OCI-LY3 (cell line): ENCODE measurements around the gene ABO.
"Not testable (repeated sequence)": the region's sequence is repeated elsewhere in the genome, so short reads cannot be mapped to it uniquely, and the experiment has no call there.

Experiments
- H2AFZ ChIP-seq: fragments of 200-600, 300-600 bp; shearing (Covaris generic); 2 replicates; pipeline ENCODE4 v1.6.0; 2014; ENCODE audit warnings: antibody characterized with exemption, low read depth, low read length
- H3K27ac ChIP-seq: fragments of 200-600, 300-600 bp; sonication (generic); 2 replicates; pipeline ENCODE4 v1.5.1; 2014; ENCODE audit warnings: mild to moderate bottlenecking, low read length, moderate library complexity, mixed read lengths
- H3K27me3 ChIP-seq: fragments of 200-600, 300-600 bp; sonication (generic); 2 replicates; pipeline ENCODE4 v1.6.1; 2014; ENCODE audit warnings: low read depth, low read length, mixed read lengths
- H3K36me3 ChIP-seq: fragments of 200-600, 300-600 bp; sonication (generic); replicated peaks from 2 replicates; pipeline ENCODE3; 2014; ENCODE audit warnings: low read depth, low read length, mixed read lengths
- H3K4me1 ChIP-seq: fragments of 300-600, 200-600 bp; sonication (generic); 2 replicates; pipeline ENCODE4 v1.6.1; 2014; ENCODE audit warnings: low read length, mixed read lengths
- H3K4me2 ChIP-seq: fragments of 200-600, 300-600 bp; sonication (generic); 2 replicates; pipeline ENCODE4 v1.6.1; 2014; ENCODE audit warnings: low read length, mixed read lengths
- H3K4me3 ChIP-seq: fragments of 300-600, 200-600 bp; sonication (generic); 2 replicates; pipeline ENCODE4 v1.5.1; 2014; ENCODE audit warnings: antibody characterized with exemption, mild to moderate bottlenecking, low read length, moderate library complexity
- H3K79me2 ChIP-seq: fragments of 300-600, 200-600 bp; shearing (Covaris generic); 2 replicates; pipeline ENCODE4 v1.6.1; 2014; ENCODE audit warnings: mild to moderate bottlenecking, low read length, mixed read lengths
- H3K9ac ChIP-seq: fragments of 300-600, 200-600 bp; shearing (Covaris generic); 2 replicates; pipeline ENCODE4 v1.6.0; 2014; ENCODE audit warnings: mild to moderate bottlenecking, low read length, moderate library complexity
- H3K9me3 ChIP-seq: fragments of 200-600, 300-600 bp; shearing (Covaris generic); 2 replicates; pipeline ENCODE4 v1.6.1; 2014; ENCODE audit warnings: low read length, mixed read lengths; ENCODE audit not compliant: insufficient read depth
- H4K20me1 ChIP-seq: fragments of 200-600, 300-600 bp; sonication (generic); 2 replicates; pipeline ENCODE4 v1.6.1; 2016; ENCODE audit warnings: low read length, mixed read lengths; ENCODE audit not compliant: insufficient read depth
- EZH2phosphoT487 ChIP-seq: fragments of 200-600 bp; shearing (Covaris generic); IDR thresholded peaks from 2 replicates; pipeline ENCODE4 v1.6.1; 2018; ENCODE audit warnings: antibody characterized with exemption, mixed run types, low read depth
- TF ChIP-seq, protein P1 (sequence below): fragments of 200-600, 300-600 bp; sonication (generic); IDR thresholded peaks from 2 replicates; pipeline ENCODE4 v1.5.1; 2014; ENCODE audit warnings: antibody characterized with exemption, low read length, low read depth

The ABO gene

DNA sequence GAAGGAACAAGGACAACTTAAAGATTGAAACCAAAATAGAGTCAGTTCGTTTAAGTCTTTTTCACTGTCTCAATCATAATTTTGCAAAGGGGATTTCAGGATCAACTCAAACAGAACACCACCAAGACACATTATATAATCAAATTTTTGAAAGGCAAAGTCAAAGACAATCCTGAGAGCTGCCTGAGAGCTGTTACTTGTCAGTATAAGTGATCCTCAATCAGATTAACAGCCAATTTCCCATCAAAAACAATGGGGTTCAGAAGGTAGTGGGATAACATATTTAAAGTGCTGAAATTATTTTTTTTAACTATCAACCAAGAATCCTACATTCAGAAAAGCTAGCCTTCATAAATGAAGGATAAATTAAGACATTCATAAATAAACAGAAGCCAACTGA, 19.3 kb upstream of the ABO start:
- TF ChIP-seq, protein P1, sequence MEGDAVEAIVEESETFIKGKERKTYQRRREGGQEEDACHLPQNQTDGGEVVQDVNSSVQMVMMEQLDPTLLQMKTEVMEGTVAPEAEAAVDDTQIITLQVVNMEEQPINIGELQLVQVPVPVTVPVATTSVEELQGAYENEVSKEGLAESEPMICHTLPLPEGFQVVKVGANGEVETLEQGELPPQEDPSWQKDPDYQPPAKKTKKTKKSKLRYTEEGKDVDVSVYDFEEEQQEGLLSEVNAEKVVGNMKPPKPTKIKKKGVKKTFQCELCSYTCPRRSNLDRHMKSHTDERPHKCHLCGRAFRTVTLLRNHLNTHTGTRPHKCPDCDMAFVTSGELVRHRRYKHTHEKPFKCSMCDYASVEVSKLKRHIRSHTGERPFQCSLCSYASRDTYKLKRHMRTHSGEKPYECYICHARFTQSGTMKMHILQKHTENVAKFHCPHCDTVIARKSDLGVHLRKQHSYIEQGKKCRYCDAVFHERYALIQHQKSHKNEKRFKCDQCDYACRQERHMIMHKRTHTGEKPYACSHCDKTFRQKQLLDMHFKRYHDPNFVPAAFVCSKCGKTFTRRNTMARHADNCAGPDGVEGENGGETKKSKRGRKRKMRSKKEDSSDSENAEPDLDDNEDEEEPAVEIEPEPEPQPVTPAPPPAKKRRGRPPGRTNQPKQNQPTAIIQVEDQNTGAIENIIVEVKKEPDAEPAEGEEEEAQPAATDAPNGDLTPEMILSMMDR = no peak
- no peak for TF ChIP-seq EZH2phosphoT487
- H3K27ac ChIP-seq = no peak overlapping the region
- H3K27me3 ChIP-seq = peaks cover 22% of the 10 kb centered on the region; the same call in 1 of the 2 replicates
- no peak overlapping the region for H3K4me3 ChIP-seq
- no peak overlapping the region for H3K9ac ChIP-seq
- no peaks in the 10 kb centered on the region for H3K79me2 ChIP-seq
- no peaks in the 10 kb centered on the region for H4K20me1 ChIP-seq
- no peaks in the 10 kb centered on the region for H3K4me1 ChIP-seq
- H3K4me2 ChIP-seq = no peak overlapping the region
- no peaks in the 10 kb centered on the region for H3K9me3 ChIP-seq
- H3K36me3 ChIP-seq = no peaks in the 10 kb centered on the region
- no peak overlapping the region for H2AFZ ChIP-seq

DNA sequence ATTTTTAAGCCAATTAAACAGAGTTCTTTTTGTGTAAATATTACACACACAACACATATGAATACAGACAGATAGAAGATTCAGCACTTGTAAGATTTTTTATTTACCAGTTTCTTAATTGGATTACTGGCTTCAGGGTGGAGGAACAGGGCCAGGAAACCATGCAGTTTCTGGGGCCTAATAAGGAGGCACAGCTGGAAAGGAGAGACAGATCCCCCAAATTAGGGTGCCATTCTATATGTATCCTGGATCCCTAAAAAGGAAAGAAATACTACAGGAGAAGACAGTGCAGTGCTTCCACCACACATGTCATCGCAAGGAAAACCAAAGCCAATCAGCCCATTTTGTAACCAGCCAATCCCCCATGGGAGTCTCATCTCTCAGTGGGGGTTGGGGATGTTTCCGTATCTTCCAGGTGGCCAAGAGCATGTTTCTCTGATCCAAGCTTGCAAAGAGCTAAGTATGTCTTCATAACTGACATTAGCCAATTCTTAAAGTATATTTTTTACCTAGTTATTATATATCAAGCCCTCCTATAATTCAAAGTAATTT, 15.8 kb upstream of the ABO start:
- H4K20me1 ChIP-seq = no peaks in the 10 kb centered on the region
- no peaks in the 10 kb centered on the region for H3K36me3 ChIP-seq
- H3K27ac ChIP-seq = no peak overlapping the region
- no peak for TF ChIP-seq EZH2phosphoT487
- H3K9ac ChIP-seq = no peak overlapping the region
- H3K4me3 ChIP-seq = no peak overlapping the region
- no peaks in the 10 kb centered on the region for H3K4me1 ChIP-seq
- H3K27me3 ChIP-seq = peaks cover 19% of the 10 kb centered on the region; the same call in 1 of the 2 replicates
- H3K9me3 ChIP-seq = peaks cover 3% of the 10 kb centered on the region
- no peaks in the 10 kb centered on the region for H3K79me2 ChIP-seq
- no peak overlapping the region for H2AFZ ChIP-seq
- H3K4me2 ChIP-seq = no peak overlapping the region

DNA sequence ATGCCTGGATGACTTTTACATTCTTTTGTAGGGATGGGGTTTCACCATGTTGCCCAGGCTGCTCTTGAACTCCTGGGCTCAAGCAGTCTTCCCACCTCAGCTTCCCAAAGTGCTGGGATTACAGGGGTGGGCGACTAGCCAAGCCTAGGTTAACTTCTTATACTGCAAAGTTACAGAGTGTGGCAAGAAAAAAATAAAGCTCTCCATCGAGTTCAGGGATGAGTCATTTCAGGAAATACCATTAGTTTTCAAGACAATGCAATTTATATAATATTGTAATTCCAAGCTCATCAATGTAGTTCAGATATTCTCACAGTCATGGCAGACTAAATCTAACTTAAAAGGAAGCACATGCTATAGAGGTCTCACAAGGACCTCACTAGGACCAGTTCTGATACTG, 11.5 kb upstream of the ABO start:
- Histone ChIP-seq H2AFZ (no peak overlapping the region), H3K9me3 (peaks cover 3% of the 10 kb centered on the region), H3K79me2 (no peaks in the 10 kb centered on the region), H3K27me3 (no peaks in the 10 kb centered on the region), H3K4me3 (no peak overlapping the region), H3K4me1 (no peaks in the 10 kb centered on the region), H3K4me2 (no peak overlapping the region), H3K36me3 (no peaks in the 10 kb centered on the region), H4K20me1 (no peaks in the 10 kb centered on the region), H3K9ac (no peak overlapping the region), H3K27ac (no peak overlapping the region)
- TF ChIP-seq, protein P1 = no peak
- no peak for TF ChIP-seq EZH2phosphoT487

DNA sequence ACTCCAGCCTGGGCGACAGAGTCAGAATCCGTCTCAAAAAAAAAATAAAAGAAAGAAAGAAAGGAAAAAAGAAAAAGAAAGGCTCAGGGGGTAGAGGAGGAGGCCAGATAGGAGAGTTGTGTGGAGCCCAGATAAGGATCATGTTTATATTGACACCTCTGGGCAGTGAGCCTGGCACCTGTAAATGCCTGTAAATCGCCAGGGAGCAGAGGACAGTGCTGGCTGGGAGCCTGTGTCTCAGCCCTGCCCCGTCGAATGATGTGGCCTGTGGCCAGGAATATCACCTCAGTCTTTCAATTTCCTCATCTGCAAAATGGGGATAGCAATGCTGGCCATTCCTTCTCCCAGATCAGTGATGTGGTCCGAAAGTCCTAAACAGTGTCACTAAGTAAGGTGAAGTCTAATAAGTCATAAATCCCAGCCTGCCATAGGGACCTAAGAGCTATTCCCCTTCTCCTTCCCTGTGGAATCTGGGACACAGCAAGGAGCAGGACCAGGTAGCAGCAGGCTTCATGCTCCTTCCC, 10.3 kb upstream of the ABO start:
- Histone ChIP-seq H3K27ac (no peak overlapping the region), H3K4me3 (no peak overlapping the region), H3K27me3 (no peaks in the 10 kb centered on the region), H3K9ac (no peak overlapping the region), H3K4me2 (no peak overlapping the region), H3K36me3 (no peaks in the 10 kb centered on the region), H3K9me3 (peaks cover 3% of the 10 kb centered on the region), H4K20me1 (no peaks in the 10 kb centered on the region), H2AFZ (no peak overlapping the region), H3K79me2 (no peaks in the 10 kb centered on the region), H3K4me1 (no peaks in the 10 kb centered on the region)
- no peak for TF ChIP-seq EZH2phosphoT487

DNA sequence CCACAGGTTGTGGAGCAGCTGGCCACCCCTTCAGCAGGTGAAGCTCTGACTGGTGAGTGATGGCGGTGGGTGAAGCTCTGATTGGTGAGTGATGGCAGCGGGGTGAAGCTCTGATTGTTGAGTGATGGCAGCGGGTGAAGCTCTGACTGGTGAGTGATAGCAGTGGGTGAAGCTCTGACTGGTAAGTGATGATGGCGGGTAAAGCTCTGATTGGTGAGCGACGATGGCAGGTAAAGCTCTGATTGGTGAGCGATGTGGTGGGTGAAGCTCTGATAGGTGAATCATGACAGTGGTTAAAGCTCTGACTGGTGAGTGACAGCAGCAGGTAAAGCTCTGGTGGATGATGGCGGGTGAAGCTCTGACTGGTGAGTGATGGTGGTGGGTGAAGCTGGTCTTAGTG, 9.4 kb upstream of the ABO start:
- Histone ChIP-seq H3K27ac (no peak overlapping the region), H3K36me3 (no peaks in the 10 kb centered on the region), H4K20me1 (no peaks in the 10 kb centered on the region), H3K27me3 (no peaks in the 10 kb centered on the region), H3K79me2 (no peaks in the 10 kb centered on the region), H3K9me3 (peaks cover 3% of the 10 kb centered on the region), H3K4me1 (no peaks in the 10 kb centered on the region), H3K4me3 (no peak overlapping the region), H2AFZ (no peak overlapping the region), H3K4me2 (no peak overlapping the region), H3K9ac (no peak overlapping the region)
- TF ChIP-seq EZH2phosphoT487 = no peak
- TF ChIP-seq, protein P1 = no peak

DNA sequence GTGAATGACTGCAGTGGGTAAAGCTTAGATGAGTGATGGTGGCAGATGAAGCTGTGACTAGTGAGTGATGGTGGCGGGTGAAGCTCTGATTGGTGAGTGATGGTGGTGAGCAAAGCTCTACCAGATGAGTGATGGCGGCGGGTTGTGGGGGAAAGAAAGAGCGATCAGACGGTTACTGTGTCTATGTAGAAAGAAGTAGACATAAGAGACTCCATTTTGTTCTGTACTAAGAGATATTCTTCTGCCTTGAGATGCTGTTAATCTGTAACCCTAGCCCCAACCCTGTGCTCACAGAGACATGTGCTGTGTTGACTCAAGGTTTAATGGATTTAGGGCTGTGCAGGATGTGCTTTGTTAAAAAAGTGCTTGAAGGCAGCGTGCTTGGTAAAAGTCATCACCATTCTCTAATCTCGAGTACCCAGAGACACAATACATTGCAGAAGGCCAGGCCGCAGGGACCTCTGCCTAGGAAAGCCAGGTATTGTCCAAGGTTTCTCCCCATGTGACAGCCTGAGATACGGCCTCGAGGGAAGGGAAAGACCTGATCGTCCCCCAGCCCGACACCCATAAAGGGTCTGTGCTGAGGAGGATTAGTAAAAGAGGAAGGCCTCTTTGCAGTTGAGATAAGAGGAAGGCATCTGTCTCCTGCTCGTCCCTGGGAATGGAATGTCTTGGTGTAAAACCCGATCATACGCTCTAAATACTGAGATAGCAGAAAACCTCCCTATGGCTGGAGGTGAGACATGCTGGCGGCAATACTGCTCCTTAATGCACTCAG, 8.4 kb upstream of the ABO start:
- not testable (repeated sequence) for H3K4me3 ChIP-seq, H3K27me3 ChIP-seq, H4K20me1 ChIP-seq, H2AFZ ChIP-seq, H3K9ac ChIP-seq, H3K36me3 ChIP-seq, H3K9me3 ChIP-seq, H3K27ac ChIP-seq, H3K4me1 ChIP-seq, H3K4me2 ChIP-seq, H3K79me2 ChIP-seq
